ENCODE results near the gene KDM2B.
A peak's percentile ranks its signal among the peaks of the same experiment; 100 is the strongest.

The KDM2B gene

DNA sequence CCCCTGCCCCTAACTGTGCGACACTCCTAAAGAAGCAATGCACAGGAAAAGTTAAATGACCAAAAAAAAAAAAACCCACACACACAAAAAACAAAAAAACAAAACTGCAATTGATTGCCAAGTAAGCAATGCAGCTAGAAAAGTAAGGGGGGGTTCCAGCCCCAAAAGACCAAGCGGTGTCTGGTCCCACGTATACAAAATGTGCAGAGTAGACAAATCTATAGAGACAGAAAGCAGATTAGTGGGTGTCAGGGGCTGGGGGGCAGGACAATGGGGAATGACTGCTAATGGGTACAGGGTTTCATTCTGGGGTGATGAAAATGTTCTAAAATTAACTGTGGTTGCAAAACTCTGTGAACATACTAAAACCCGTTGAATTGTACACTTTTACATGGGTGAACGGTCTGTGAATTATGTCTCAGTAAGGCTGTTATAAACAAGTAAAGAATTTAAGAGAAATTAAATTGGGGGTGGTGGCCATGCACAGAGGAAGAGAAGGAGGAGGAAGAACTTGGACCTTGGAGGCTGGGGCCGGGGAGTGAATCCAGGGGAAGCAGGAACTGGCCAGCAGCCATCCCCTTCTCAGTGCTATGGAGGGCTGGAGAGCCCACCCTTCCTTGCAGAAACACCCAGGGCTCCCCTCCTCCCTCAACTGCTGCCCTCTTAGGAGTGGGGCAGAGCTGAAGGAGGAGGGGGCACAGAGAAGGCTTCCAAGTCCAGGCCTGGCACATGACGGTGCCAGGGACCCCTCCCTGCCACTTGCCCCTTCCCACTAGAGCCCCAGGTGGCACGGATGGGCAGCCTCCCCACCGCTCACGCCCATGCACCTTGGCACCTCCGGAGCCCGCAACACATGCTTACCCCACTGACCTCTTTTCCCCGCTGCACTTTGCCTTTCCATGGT lies 45.4 kb downstream of the KDM2B start:
- H3K27ac ChIP-seq: peak overlapping the region in 15 of 21 experiments; percentile 1 to 92 (median 44)
- peak overlapping the region in 6 of 7 experiments; percentile 16 to 51 (median 49) for H3K4me3 ChIP-seq

GRCh38 chr12:121534495-121535148 lies 46.2 kb downstream of the KDM2B start:
- Histone ChIP-seq H3K4me3 (no peak overlapping the region), H3K27ac (peak overlapping the region in 7 of 21 experiments; percentile 24 to 92 (median 60))

- H3K27ac ChIP-seq: peak overlapping the region in 11 of 21 experiments; percentile 3 to 92 (median 15)
Observed at GRCh38 chr12:121533394-121534090, 47.3 kb downstream of the KDM2B start.

GRCh38 chr12:121532503-121533393 lies 48.1 kb downstream of the KDM2B start:
- Histone ChIP-seq H3K27ac (peak overlapping the region in 13 of 21 experiments; percentile 5 to 92 (median 50)), H3K4me3 (no peak overlapping the region)

More at GRCh38 chr12:121533394-121534090, 47.3 kb downstream of the KDM2B start:
- H3K4me3 ChIP-seq: no peak overlapping the region

- Histone ChIP-seq H3K4me3 (no peak overlapping the region), H3K27ac (peak overlapping the region in 8 of 21 experiments; percentile 6 to 69 (median 47))
Observed at GRCh38 chr12:121531356-121531750, 49.5 kb downstream of the KDM2B start.

- Histone ChIP-seq H3K27ac (peak overlapping the region in 13 of 21 experiments; percentile 6 to 69 (median 42)), H3K4me3 (no peak overlapping the region)
Observed at GRCh38 chr12:121530600-121531355, 50.0 kb downstream of the KDM2B start.

- H3K27ac ChIP-seq: no peak overlapping the region
- H3K4me3 ChIP-seq: no peak overlapping the region
Observed at GRCh38 chr12:121529184-121529583, 51.6 kb downstream of the KDM2B start.

- no peak overlapping the region for H3K4me3 ChIP-seq
- no peak overlapping the region for H3K27ac ChIP-seq
Observed at GRCh38 chr12:121525411-121525810, 55.4 kb downstream of the KDM2B start.

- H3K4me3 ChIP-seq: no peak overlapping the region
- H3K27ac ChIP-seq: no peak overlapping the region
Observed at GRCh38 chr12:121524196-121524916, 56.5 kb downstream of the KDM2B start.

DNA sequence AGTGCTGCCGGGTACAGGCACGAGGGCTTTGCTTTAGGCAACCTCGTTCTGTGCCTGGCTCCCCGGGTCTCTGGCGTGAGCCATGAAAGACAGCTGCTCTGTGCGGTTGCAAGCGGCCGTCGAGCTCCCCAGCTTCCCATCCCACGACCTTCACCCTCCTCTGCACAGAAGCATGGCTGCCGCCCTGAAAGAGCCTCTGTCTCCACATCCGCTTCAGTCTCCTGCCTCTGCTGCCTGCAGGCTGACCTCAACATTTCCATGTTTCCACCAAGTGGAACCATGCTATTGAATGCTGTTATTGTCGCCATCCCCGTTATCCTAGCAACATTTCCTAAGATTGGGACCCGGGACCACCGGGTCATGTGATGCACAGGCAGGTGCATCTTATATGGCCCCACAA lies 57.1 kb downstream of the KDM2B start:
- H3K4me3 ChIP-seq: no peak overlapping the region
- H3K27ac ChIP-seq: no peak overlapping the region

- Histone ChIP-seq H3K4me3 (no peak overlapping the region), H3K27ac (no peak overlapping the region)
Observed at GRCh38 chr12:121522971-121523370, 57.9 kb downstream of the KDM2B start.

- Histone ChIP-seq H3K27ac (no peak overlapping the region), H3K4me3 (no peak overlapping the region)
Observed at GRCh38 chr12:121520586-121521086, 60.2 kb downstream of the KDM2B start.

DNA sequence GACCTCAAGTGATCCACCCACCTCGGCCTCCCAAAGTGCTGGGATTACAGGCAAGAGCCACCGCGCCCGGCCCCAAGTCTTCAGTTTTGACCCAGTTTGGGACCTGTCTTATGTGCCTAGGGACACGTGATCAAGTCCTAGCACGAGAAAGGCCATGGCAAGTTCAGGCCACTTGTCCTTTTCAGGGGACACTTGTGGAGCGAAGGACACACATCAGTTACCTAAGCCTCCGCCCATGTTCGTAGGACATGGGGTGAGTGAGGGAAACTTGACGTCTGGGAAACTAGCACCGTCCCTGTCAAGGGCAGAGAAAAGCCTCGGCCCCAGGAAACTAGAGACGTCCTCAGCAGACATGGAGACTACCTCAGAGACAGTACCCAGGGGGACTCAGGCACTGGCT lies 60.7 kb downstream of the KDM2B start:
- no peak overlapping the region for H3K27ac ChIP-seq

GRCh38 chr12:121519227-121519626 lies 61.6 kb downstream of the KDM2B start:
- no peak overlapping the region for H3K4me3 ChIP-seq
- H3K27ac ChIP-seq: no peak overlapping the region

More for the DNA sequence above, 60.7 kb downstream of the KDM2B start:
- no peak overlapping the region for H3K4me3 ChIP-seq

DNA sequence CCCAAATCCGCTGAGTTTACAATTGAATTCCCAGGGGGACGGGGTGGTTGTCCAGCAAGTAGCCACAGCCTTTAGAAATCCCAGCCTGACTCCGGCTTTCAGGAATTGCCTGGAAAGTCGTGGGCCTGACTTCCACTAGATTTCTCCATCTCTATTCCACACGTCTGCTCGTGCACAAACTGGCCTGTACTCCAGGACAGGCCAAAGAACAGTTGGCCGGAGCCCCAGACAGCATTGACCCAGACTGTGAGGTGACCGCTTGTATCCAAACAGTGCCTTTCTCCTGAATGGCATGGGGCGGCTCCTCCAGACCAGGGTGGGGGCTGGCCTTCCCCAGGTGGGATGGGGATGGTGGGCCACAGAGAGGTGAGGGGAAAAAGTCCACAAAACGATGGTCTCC lies 62.2 kb downstream of the KDM2B start:
- no peak overlapping the region for H3K4me3 ChIP-seq
- H3K27ac ChIP-seq: no peak overlapping the region

GRCh38 chr12:121516437-121517011 lies 64.3 kb downstream of the KDM2B start:
- Histone ChIP-seq H3K27ac (no peak overlapping the region), H3K4me3 (no peak overlapping the region)

DNA sequence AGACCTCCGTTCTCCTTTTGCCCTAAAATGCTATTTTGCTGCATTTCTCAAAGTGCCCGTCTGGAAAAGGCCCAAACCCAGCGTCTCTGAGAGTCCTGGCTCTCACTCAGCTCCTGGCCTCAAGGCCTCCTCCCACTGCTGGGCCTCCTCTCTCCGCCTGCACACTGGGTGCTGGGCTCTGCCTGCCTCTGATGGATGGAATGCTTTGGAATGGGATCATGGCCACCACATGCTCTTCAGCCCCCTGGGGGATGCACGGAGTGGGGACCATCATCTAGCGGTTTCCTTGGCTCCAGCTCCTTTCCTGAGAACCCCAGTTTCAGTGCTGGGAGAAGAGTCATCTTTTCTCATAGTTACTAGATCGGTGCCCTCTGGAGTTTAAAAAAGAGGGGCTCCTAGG lies 65.2 kb downstream of the KDM2B start:
- peak overlapping the region in 1 of 21 experiments; percentile 11 for H3K27ac ChIP-seq

More for the DNA sequence above, 65.2 kb downstream of the KDM2B start:
- no peak overlapping the region for H3K4me3 ChIP-seq

Measured in skin epidermis (tissue), 12 donors.